Endothelial cell of umbilical vein (primary cell): ENCODE results near the gene DCC.

Experiments
- EZH2 ChIP-seq: IDR thresholded peaks from 2 replicates; pipeline ENCODE4 v1.6.1; 2012; ENCODE audit warnings: borderline replicate concordance, low read depth, mild to moderate bottlenecking, moderate library complexity, low read length, inconsistent platforms; ENCODE audit not compliant: severe bottlenecking
- FOS ChIP-seq: IDR thresholded peaks from 2 replicates; pipeline ENCODE4 v1.6.1; 2011; ENCODE audit warnings: mild to moderate bottlenecking, low read length, moderate library complexity, borderline replicate concordance; ENCODE audit not compliant: insufficient read depth
- GATA2 ChIP-seq: IDR thresholded peaks from 2 replicates; pipeline ENCODE4 v1.7.0; 2011; ENCODE audit warnings: low read depth, mild to moderate bottlenecking, moderate library complexity, mixed read lengths, low read length; ENCODE audit not compliant: insufficient read length, insufficient read depth
- JUN ChIP-seq: IDR thresholded peaks from 2 replicates; pipeline ENCODE4 v1.6.1; 2011; ENCODE audit warnings: borderline replicate concordance, low read depth; ENCODE audit not compliant: insufficient read length, insufficient read depth
- MYC ChIP-seq: IDR thresholded peaks from one replicate; pipeline ENCODE4 v1.6.1; 2011; ENCODE audit warnings: mild to moderate bottlenecking, low read depth, low read length
- POLR2A ChIP-seq: IDR thresholded peaks from 2 replicates; pipeline ENCODE4 v1.6.1; 2012; ENCODE audit warnings: low read depth, mild to moderate bottlenecking, control low read depth, low read length
- POLR2AphosphoS5 ChIP-seq: IDR thresholded peaks from 2 replicates; pipeline ENCODE4 v1.6.1; 2012; ENCODE audit warnings: low read depth, mild to moderate bottlenecking, control low read depth, low read length, moderate library complexity; ENCODE audit not compliant: insufficient read depth
- TF ChIP-seq, protein P1 (sequence below), 2 donors: IDR thresholded peaks; 1 replicate in 1 of 2; 2 replicates in 1 of 2; pipeline ENCODE4 v1.5.1; 2011; ENCODE audit warnings: low read length in 2 of 2, mild to moderate bottlenecking in 2 of 2, moderate library complexity in 2 of 2, control low read depth in 1 of 2, inconsistent platforms in 1 of 2, low read depth in 1 of 2; ENCODE audit not compliant: insufficient read depth in 1 of 2; ENCODE audit errors: extremely low read depth in 1 of 2
- TF ChIP-seq, protein P2 (sequence below): IDR thresholded peaks from 2 replicates; pipeline ENCODE4 v1.6.1; 2011; ENCODE audit not compliant: insufficient read depth, insufficient read length

DNA sequence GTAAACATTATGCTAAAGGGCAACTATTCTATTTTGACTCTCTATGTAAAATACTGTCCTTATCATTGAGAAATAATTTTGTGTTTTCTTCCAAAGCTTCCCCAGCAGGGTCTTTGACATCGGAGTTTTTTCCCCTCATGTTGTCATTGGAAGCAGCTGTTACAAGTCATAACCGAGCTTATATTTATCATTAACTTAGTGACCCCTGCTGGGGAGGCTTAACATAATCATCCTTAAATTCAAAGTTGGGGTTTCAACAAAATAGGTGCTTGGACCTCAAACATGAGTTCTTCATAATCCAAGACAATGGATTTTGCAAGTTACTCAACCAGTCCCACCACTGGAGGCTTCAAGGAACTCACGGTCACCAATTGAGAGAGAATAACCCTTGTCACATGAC is 330.9 kb downstream of the DCC start:
- no peak for TF ChIP-seq POLR2A
- TF ChIP-seq, protein P1, sequence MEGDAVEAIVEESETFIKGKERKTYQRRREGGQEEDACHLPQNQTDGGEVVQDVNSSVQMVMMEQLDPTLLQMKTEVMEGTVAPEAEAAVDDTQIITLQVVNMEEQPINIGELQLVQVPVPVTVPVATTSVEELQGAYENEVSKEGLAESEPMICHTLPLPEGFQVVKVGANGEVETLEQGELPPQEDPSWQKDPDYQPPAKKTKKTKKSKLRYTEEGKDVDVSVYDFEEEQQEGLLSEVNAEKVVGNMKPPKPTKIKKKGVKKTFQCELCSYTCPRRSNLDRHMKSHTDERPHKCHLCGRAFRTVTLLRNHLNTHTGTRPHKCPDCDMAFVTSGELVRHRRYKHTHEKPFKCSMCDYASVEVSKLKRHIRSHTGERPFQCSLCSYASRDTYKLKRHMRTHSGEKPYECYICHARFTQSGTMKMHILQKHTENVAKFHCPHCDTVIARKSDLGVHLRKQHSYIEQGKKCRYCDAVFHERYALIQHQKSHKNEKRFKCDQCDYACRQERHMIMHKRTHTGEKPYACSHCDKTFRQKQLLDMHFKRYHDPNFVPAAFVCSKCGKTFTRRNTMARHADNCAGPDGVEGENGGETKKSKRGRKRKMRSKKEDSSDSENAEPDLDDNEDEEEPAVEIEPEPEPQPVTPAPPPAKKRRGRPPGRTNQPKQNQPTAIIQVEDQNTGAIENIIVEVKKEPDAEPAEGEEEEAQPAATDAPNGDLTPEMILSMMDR (IDR thresholded peaks at IDR 0.05; ENCODE audit: extremely low read depth in 1 of 2, insufficient read depth in 1 of 2, low read depth in 1 of 2, low read length in 2 of 2), result no peak
- TF ChIP-seq POLR2AphosphoS5, result no peak
- no peak for TF ChIP-seq MYC
- TF ChIP-seq FOS, result no peak
- TF ChIP-seq EZH2, result no peak
- TF ChIP-seq JUN, result no peak
- TF ChIP-seq, protein P2, sequence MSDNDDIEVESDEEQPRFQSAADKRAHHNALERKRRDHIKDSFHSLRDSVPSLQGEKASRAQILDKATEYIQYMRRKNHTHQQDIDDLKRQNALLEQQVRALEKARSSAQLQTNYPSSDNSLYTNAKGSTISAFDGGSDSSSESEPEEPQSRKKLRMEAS, result no peak
- no peak for TF ChIP-seq GATA2
